ENCODE measurements around the gene PADI3.

The PADI3 gene

GRCh38 chr1:17214876-17215544 lies 33.9 kb upstream of the PADI3 start:
- no peak for DNase-seq (ENCODE audit: low spot score)

DNA sequence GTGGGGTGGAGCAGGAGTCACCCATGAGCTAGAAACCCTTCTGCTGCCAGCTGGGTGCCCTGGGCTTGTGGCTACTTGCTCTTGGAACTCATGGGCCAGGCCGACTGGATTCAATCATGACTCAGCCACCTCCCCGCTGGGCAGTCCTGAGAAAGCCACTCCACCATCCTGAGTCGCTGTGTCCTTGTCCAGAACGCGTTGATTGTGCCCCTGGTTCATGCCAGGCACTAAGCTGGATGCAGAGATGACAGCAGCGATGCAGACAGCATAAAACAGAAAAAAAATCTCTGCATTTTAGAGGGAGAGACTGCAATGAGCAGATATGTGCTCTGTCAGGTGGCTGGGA lies 33.4 kb upstream of the PADI3 start:
- no peak for DNase-seq (ENCODE audit: low spot score)

- no peak for DNase-seq (ENCODE audit: low spot score)
Observed at GRCh38 chr1:17216078-17216477, 32.8 kb upstream of the PADI3 start.

DNA sequence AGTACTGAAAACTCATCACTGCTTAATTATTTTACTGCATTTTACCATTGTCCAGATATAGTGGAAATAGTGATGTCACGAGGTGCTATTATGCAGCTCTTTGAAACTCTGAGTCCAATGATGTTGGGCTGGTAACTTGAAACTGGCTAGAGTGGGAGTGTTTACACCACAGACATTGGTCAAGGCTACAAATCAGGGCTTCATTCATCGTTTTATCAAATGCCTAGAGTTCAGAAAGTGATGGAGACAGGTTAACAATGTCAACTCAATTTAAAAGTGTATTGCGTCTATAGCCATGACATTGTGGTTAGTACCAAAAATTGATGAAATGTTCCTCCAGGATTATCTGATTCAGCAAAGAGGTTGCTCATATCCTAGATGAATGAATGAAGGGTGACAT lies 31.3 kb upstream of the PADI3 start:
- DNase-seq (ENCODE audit: low spot score) = no peak

GRCh38 chr1:17218939-17219338 lies 30.0 kb upstream of the PADI3 start:
- DNase-seq (ENCODE audit: low spot score) = no peak

DNA sequence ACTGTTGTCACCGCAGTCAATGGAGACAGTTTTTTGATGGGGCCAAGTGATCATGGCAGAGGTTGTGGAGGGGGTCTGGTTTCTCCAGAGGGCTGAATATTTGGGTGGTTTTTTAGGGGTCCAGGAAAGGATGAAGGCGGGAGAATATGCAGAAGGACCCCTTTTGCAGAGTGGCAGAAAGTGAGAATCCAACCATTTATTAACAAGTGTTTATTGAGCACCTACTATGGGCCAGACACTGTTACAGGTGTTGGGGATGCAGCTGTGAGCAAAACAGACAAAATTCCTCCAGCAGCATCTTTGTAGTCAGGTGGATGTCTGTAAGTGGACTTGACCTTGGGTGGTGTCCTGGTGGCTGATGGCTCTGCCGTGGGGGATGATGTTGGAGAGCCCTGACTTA lies 28.6 kb upstream of the PADI3 start:
- no peak for DNase-seq (ENCODE audit: low spot score)

DNA sequence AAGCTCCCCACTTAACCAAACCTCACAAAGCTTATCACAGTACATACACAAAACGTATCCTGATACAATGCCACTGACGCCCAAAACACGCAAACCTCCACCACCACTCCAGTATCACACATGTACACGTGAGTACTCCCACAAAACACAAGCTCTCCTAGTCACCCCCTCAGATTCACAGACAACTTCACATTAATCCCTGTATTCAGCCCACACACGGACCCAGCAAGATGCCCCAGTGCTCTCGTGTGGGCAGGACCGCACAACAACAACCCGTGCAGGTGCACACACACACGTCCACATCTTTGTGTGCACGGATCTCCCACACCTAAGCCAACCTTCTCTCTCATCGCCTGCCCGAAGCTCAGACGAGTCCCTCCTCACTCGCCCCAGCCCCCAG lies 26.3 kb upstream of the PADI3 start:
- DNase-seq (ENCODE audit: low spot score) = no peak

GRCh38 chr1:17224434-17224833 lies 24.5 kb upstream of the PADI3 start:
- no peak for DNase-seq (ENCODE audit: low spot score)

DNA sequence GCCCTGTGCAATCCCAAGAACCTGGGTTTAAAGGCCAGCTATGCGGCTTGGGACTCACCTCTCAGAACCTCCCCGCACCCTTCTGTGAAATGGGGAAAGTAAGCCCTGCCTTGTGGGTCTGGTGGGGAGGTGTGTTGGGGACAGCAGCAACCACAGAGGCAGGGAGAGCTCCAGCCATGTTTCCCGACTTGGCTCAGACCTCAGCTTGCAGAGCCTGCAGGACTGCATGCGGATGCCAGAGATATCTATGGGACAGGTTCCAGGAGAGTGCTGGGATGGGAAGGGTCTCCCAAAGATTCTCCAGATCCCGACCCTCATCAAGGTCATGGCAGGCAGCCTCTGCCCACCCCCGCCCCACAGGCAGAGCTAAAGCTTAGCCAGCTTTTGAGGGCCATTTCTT lies 23.8 kb upstream of the PADI3 start:
- no peak for DNase-seq (ENCODE audit: low spot score)

- DNase-seq (ENCODE audit: low spot score) = no peak
Observed at GRCh38 chr1:17227358-17227915, 21.5 kb upstream of the PADI3 start.

GRCh38 chr1:17228619-17229018 lies 20.3 kb upstream of the PADI3 start:
- DNase-seq (ENCODE audit: low spot score) = no peak

- no peak for DNase-seq (ENCODE audit: low spot score)
Observed at GRCh38 chr1:17229379-17229778, 19.5 kb upstream of the PADI3 start.

DNA sequence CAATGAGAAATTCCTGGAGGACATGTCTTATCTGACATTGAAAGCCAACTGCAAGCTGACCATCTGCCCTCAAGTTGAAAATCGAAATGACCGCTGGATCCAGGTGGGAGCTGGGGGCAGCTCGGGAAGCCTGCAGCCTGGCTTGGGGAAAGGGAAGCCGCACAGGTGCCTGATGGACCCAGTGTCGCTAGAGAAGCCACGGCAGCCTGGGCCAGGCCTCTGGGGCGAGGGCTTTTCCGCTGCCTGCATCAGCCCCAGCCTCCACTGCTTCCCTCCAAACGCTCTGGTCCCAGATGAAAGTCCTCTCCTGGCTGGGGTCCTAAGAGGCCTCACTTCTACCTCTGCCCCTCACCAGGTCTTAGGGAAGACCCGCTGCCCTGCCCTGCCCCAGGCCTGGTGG lies 18.8 kb upstream of the PADI3 start:
- no peak for DNase-seq (ENCODE audit: low spot score)

DNA sequence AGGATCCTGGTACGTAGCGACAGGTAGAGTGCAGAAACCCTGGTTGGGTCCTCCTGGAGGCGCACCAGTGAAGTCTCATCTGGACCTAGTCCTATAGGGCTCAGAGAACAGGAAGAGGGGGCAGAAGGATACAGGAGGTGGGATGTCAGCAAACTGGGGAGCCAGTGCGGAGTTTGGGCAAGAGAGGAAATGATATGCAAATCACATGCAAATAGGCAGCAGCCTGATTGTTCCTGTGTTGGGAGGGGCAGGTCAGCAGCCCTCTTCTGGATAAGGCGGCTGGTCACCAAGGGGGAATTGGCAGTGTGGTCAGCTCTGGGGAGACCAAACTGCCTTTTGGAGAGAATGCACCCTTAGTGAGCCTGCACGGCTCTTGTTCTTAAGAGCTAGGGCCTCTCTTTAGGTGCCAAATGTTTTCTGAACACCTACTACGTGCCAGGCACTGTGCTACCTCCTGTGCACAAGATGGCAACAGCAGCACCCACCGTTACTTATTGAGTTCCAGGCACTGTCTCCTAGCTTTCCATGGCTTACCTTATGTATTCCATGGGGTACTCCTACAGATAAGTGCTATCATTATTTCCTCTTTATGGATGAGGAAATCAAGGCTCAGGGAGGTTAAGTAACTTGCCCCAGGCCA lies 18.1 kb upstream of the PADI3 start:
- DNase-seq (ENCODE audit: low spot score) = no peak

DNA sequence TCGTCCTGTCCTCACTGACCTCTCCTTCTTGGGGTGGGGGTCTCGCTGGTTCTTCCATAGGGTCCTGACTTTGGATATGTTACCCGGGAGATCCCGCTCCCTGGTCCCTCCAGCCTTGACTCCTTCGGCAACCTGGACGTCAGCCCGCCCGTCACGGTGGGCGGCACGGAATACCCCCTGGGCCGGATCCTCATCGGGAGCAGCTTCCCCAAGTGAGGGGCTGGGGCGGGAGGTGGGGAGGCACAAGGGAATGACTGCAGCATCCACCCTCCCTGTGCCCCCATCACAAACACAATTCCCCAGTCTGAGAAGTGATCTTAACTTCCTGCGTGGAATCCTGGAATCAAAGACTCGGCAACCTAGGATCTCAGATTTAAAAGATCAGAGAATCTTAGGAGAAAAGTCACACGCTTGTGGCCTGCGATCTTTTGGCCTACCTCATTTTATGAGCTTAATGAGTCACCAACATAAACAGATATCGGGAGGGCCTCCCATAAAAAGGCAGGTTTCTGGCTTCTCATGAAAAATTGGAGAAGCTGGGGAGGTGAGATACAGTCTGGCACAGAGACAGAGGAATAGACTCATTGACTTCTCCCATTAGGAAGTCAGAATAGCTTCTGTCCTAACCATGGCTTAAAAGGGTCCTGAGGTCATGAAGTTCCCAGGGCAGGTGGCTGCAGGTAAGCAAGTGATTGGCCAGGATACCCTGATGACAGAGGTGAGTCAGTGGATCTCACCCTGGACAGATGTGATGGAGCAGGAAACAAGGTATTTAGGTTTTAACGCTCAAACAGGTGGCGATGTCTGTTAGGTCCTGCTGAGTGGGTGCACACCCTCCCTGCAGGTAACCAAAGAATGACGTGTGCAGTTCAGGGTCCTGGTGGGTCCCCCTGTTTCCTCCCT lies 15.9 kb upstream of the PADI3 start:
- no peak for DNase-seq (ENCODE audit: low spot score)

DNA sequence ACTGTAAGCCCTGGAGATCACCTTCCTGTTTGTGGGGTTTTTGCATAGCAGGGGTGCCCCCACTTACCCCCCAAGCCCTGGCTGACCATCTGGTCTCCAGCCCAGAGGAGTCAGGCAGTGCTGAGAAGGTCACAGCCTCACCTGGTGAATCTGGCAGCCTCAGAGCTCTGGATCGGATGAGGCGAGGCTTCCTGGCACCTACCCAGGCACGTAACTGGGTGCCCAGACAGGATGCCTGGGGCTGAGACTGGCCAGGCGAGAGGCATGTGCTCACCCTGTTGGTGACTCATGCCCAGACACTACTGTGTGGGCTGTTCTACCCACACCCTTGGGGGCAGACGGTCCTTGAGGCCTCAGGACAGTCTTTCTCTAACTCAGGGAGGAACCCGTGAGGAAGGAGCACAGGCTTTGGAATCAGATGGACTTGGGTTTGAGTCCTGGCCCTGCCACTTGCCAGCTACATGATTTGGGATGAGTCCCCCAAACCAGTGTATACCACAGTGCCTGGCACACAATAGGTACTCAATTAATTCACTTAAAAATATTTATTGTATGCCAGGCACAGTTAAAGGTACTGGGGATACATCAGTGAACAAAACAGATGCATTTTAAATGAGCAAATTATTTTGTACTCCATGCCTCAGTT lies 15.1 kb upstream of the PADI3 start:
- peak; percentile 45 for DNase-seq (ENCODE audit: low spot score)

DNA sequence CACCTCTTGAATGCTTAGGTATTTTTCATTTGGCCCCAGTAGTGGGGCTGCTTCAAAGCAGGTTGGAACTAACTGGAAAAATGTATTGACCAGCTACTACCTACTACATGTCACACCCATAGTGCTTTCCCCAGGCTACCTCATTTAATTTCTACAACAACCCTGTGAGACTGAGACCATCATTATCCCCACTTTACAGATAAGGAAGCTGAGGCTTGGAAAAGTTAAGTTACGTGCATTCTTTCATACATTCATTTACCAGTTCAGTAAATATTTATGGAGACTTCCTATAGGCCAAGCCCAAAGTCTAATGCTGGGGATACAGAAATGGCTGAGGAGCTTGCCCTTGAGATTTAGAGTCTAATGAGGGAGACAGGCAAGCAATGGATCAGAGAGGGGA lies 14.5 kb upstream of the PADI3 start:
- DNase-seq (ENCODE audit: low spot score) = no peak

GRCh38 chr1:17235135-17235885 lies 13.6 kb upstream of the PADI3 start:
- DNase-seq (ENCODE audit: low spot score) = no peak

DNA sequence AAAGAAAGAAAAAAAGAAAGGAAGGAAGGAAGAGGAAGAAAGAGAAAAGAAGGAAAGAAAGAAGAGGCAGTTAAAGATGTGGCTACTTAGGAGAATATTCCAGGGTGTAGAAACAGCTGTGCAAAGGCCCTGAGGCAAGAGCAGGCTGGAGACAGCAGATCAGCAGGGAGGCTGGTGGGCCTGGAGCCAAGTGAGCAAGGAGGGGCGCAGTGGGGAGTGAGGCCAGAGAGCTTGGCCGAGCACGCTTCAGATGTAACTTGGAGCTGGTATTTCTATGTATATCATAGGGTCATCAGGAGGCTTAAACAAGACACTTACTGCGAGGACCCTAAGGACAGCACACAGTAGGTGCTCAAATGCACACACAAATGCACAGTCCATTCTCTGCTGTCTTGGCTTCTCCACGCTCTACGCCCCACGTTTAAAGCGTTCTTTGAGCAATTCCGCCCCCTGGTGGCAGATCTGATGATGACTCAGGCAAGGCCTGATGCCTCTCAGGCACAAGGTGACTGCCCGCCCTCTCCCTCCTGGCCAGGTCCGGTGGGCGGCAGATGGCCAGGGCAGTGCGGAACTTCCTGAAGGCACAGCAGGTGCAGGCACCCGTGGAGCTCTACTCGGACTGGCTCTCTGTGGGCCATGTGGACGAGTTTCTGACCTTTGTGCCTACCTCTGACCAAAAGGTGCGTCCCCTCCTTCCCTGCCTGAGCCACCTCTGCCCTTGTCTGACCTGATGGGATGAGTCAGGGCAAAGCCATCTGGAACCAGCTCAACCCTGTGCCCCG lies 11.9 kb upstream of the PADI3 start:
- DNase-seq (ENCODE audit: low spot score) = peak; percentile 78

GRCh38 chr1:17237561-17237903 lies 11.4 kb upstream of the PADI3 start:
- DNase-seq (ENCODE audit: low spot score) = no peak

DNA sequence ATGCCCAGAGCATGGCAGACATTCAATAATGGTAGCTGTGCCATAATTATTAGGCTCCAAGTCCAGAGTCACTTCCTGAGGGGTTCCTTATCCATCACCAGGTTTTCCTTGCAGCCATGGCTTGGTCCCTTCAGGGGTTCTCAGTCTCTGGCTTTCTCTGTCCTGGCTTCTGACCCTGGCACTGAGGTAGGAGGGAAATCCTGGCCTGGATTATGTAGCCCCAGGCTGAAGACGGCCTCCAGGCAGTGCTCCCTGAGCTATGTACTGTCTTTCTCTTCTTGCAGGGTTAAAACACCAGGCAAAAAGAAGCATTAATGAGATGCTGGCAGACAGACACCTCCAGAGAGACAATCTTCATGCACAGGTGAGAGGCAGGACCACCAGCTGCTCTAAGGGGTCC lies 9.5 kb upstream of the PADI3 start:
- peak; percentile 77 for DNase-seq (ENCODE audit: low spot score)

Data from kidney capillary endothelial cell (primary cell).